NCI-H1092 treated with DMSO at 0.1 percent for 48 hours (cell line): ENCODE data around the gene CYP2W1.

Experiments
- DNase-seq: peaks from one replicate; lab custom pipeline; 2025; lab: John Stamatoyannopoulos, UW

CYP2W1 gene

DNA sequence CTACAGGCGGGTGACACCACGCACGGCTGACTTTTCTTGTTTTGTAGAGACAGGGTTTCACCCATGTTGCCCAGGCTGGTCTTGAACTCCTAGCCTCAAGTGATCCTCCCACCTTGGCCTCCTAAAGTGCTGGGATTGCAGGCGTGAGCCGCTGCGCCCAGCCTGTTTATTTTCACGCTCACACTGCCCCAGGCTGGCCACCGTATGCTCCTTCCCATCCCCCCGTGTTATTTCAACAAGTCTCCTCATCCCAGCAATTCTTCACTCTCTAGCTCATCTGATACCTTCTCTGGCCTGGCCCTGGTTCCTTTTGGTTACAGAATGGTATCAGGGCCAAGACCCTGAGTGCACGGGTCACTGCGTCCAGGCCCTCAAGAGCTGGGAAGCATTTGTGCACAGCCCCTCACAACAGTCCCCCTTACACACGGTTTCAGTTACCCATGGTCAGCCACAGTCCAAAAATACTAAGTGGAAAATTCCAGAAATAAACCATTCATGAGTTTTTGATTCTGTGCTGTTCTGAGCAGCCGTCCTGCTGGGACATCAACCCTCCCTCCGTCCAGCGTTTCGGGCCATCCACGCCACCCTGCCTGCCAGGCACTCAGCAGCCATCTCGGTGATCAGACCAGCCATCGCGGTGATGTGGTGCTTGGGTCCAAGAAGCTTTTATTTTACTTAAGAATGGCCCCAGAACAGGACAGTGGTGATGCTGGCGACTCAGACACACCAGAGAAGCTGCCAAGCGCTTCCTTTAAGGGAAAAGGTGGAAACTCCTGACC lies 16.5 kb upstream of the CYP2W1 start:
- DNase-seq: no peak

GRCh38 chr7:967361-968082 lies 15.5 kb upstream of the CYP2W1 start:
- DNase-seq: no peak

- no peak for DNase-seq
Observed at GRCh38 chr7:968205-969105, 14.5 kb upstream of the CYP2W1 start.

DNA sequence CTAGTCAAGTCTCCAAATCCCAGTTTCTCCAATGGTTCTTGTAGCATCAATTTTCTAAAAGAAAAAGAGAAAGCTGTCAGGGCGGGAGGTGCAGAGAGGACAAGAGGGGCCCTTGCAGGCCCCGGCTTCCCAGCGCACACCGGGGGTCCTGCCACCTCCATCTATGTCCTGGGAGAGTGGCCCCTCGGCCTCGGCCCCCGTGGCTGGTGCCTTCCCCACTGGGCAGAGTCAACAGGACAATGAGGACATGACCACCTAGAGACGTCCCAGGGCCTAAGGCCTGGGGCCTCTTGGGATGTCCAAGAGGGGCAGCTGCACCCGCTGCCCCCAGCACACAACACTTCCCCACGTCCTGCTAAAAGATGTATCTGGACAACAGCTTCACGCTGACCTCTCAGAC lies 13.6 kb upstream of the CYP2W1 start:
- no peak for DNase-seq

GRCh38 chr7:970744-971143 lies 12.2 kb upstream of the CYP2W1 start:
- no peak for DNase-seq

- no peak for DNase-seq
Observed at GRCh38 chr7:972110-972509, 10.9 kb upstream of the CYP2W1 start.

DNA sequence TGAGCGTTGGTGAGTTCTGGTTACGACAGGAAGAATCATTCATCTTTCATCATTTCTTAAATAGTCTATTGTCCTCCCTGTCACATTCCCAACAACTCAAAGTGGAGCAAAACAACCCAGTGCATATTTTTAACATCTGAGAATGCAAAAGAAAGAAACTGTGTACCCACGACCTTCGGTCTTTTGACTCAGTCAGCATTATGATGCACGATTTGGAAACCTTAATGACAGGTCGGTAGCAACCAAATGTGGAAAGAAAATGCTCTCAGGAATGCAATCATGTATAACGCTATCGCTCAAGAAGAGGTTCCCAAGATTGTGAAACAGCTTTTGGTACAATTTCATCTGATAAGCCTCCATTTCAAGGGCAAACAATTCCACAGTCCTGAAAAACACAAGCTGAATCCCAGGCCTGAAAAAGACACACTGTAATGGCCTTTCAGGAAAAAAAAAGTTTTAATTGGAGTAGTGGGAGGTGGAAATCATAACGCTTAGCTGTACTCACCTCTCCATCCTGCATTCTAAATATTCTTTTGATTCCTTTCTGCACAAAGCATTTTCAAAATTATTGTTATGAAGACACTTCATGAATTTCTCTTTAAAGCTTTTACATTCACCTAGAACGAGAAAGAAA lies 10.2 kb upstream of the CYP2W1 start:
- no peak for DNase-seq

DNA sequence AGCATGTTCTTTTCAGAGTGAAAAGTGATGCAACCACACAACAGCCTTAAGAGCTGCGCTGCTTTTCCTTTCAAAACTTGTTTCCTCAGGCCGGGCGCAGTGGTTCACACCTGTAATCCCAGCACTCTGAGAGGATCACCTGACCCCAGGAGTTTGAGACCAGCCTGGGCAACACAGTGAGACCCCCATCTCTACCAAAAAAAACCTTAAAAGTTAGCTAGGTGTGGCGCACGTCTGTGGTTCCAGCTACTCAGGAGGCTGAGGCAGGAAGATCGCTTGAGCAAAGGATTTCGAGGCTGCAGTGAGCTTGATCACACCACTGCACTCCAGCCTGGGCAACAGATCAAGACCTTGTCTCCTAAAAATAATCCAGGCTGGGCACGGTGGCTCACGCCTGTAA lies 9.7 kb upstream of the CYP2W1 start:
- DNase-seq: no peak

DNA sequence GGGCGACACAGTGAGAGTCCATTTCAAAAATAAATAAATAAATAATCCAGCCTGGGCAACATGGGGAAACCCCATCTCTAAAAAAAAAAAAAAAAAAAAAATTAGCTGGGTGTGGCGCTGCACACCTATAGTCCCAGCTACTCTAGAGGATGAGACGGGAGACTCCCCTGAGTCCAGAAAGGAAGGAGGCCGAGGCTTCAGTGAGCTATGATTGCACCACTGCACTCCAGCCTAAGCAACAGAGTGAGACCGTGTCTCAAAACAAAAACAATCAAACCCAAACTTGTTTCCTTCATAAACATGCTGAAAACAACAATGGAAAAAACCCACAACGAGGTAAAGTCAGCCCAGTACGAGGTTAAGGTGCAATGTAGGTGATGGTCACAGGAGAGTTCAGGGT lies 8.8 kb upstream of the CYP2W1 start:
- DNase-seq: no peak

DNA sequence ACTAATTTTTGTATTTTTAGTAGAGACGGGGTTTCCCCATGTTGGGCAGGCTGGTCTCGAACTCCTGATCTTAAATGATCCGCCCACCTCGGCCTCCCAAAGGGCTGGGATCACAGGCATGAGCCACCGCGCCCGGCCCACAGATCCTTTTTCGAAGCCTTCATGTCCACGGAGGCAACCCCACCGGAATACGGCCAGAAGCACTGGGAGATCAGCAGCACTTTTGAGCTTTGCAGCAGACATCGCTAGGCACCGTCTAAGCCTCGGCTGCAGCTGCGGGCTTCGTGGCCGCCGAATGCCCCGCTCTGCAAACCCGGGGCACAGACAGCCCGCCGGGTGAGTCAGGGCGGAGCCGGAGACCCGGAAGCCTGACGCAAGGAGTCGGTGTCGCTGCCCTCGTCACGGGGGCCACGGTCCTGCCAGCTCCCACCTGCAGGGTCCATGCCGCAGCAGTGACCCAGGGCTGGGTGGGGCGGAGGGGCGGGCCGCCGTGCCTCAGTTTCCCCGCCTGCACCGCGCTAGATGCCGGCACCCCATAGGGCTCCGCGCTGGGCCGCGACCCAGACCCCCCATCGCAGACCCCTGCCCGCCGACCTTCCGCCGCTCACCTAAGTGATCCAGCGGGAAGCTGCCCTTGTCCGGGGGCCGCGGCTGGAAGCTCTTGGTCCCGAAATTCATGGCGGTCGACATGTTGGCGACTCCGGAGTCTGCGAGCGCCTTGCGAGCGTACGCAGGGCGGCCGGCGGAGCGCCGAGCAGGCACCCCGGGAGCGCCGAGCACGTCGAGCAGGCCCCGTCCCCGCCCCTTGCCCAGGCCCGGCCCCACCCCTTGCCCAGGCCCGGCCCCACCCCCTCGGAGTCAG lies 7.9 kb upstream of the CYP2W1 start, which contains the start of gene COX19:
Gene COX19 (minus strand): TSS at position 730 of the 862 bp plus-strand sequence. CDS start 40 bp downstream, at position 690.
- DNase-seq: peak; percentile 85

GRCh38 chr7:975702-976473 lies 7.1 kb upstream of the CYP2W1 start:
- DNase-seq: no peak

GRCh38 chr7:976901-977325 lies 6.1 kb upstream of the CYP2W1 start:
- no peak for DNase-seq

- no peak for DNase-seq
Observed at GRCh38 chr7:977326-978048, 5.5 kb upstream of the CYP2W1 start.

DNA sequence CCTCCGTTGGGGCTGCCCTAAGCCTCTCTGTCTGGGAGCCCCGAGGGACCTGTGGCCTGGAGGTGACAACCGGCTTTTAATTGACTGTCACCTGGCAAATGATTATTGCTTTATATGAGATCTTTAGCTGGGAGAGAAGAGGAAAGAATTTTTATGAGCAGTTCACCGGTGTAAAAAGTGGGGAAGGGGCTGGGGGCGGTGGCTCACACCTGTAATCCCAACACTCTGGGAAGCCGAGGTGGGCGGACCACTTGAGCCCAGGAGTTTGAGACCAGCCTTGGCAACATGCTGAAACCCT lies 5.0 kb upstream of the CYP2W1 start:
- no peak for DNase-seq

GRCh38 chr7:978416-979091 lies 4.4 kb upstream of the CYP2W1 start:
- DNase-seq: no peak

DNA sequence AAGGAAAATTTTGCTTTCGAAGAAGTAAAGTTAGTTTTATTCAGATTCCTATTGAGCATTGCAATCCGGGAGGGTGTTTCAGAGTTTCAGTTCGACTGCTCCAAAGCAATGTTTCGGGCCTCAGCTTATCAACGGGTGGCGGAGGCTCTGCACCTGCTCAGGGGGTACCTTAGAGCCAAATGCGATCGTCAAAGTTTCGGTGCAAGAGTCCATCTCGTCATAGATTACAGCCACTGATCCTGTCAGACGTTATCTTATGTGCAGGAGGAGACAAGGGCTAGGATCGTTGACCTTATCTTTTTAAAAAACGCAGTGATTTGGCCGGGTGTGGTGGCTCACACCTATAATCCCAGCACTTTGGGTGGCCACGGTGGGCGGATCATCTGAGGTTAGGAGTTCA lies 3.8 kb upstream of the CYP2W1 start:
- no peak for DNase-seq

- no peak for DNase-seq
Observed at GRCh38 chr7:979886-980571, 3.0 kb upstream of the CYP2W1 start.

DNA sequence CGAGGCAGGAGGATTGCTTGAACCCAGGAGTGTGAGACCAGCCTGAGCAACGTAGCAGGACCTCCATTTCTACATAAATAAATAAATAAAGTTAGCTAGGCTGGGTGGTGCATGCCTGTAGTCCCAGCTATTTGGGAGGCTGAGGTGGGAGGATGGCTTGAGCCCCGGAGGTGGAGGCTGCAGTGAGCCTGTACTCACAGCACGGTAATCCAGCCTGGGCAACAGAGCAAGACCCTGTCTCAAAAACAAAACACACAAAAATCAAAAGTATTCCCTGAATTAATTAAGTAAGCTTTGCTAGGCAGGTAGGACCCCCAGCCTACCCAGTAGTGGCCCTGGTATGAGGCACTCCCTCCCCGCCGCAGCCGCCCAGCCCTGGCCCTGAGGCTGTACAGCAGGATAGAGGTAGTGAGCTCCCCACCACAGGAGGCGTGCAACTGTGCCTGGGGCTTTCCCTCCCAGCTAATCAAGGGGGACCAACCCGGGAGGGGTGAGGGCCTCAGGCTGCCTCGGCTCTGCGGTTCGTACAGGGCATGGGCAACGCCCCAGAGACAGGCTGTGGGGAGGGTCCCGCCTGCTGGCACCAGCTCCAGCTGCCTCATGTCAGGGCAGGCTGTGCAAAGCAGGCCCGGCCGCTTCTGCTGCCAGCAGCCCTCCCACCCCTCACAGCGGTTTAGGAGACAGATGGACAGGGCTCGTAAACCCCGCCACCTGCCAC lies 1.0 kb upstream of the CYP2W1 start:
- DNase-seq: no peak
